ENCODE data around the gene PTPN9. TPM values are rescaled to one million over a fixed set of nuclear protein-coding genes. Genes with fewer than 3 reads are reported as not detected.
"Not testable (repeated sequence)": the region's sequence is repeated elsewhere in the genome, so short reads cannot be mapped to it uniquely, and the experiment has no call there.

Gene PTPN9
- total and polyA plus RNA-seq, 2 donors (not counting 1 experiment from before 2014, with no cell fraction given): 11.8 to 15.5 TPM

- 100% methylated on average over 2 of the region's 4 CpGs for WGBS (ENCODE audit: insufficient coverage)
- Mint-ChIP-seq H3K9me3 (ENCODE audit: insufficient read depth) (no peaks in the 10 kb centered on the region), H3K27me3 (no peaks in the 10 kb centered on the region), H3K4me1 (no peaks in the 10 kb centered on the region), H3K4me3 (no peak overlapping the region), H3K27ac (no peak overlapping the region)
- Histone ChIP-seq H3K36me3 (replicated peaks in 1 of 2; ENCODE audit: control extremely low read depth in 1 of 2, control insufficient read depth in 1 of 2, extremely low read depth in 1 of 2, insufficient read depth in 2 of 2, low read length in 1 of 2) (peaks cover 0 to 8% of the 10 kb centered on the region in 2 experiments), H3K4me2 (replicated peaks; ENCODE audit: low read depth, low read length, poor library complexity, severe bottlenecking) (no peak overlapping the region), H3K27me3 (replicated peaks in 1 of 4; ENCODE audit: control extremely low read depth in 1 of 4, control insufficient read depth in 3 of 4, insufficient read depth in 4 of 4, low read length in 3 of 4) (no peaks in the 10 kb centered on the region), H3K4me1 (ENCODE audit: control insufficient read depth in 2 of 2, insufficient read depth in 2 of 2, low read length in 2 of 2) (no peaks in the 10 kb centered on the region), H3K4me3 (ENCODE audit: control extremely low read depth in 1 of 5, extremely low read depth in 1 of 5, insufficient read depth in 1 of 5, low read depth in 2 of 5, low read length in 4 of 5) (no peak overlapping the region), H3K9ac (ENCODE audit: low read length) (no peak overlapping the region), H3K79me2 (ENCODE audit: control insufficient read depth, insufficient read depth, low read length) (no peaks in the 10 kb centered on the region), H4K20me1 (ENCODE audit: control insufficient read depth, insufficient read depth, low read length, poor library complexity, severe bottlenecking) (no peaks in the 10 kb centered on the region), H2AFZ (ENCODE audit: insufficient read depth, low read depth, low read length, poor library complexity, severe bottlenecking) (no peak overlapping the region), H3K9me3 (ENCODE audit: control extremely low read depth in 1 of 3, control insufficient read depth in 2 of 3, insufficient read depth in 1 of 3, low read length in 2 of 3) (peaks cover 0 to 4% (median 0%) of the 10 kb centered on the region in 3 donors), H3K27ac (ENCODE audit: low read length in 2 of 2) (no peak overlapping the region)
- ATAC-seq (ENCODE audit: low read depth): no peak
- POLR2A ChIA-PET: no interaction called here
- no peak for DNase-seq
- TF ChIP-seq EZH2 (IDR thresholded peaks at IDR 0.05; ENCODE audit: borderline replicate concordance, insufficient read depth, low read depth, low read length, poor library complexity, severe bottlenecking) (no peak), CTCF (IDR thresholded peaks at IDR 0.05) (no peak)
- CTCF ChIA-PET: no interaction called here
- intact Hi-C loops (cut with micrococcal nuclease): no loop called here
Measured at GRCh38 chr15:75493732-75494131, 85.4 kb downstream of the PTPN9 start.

GRCh38 chr15:75483961-75484360, 95.2 kb downstream of the PTPN9 start:
- Histone ChIP-seq H3K4me1 (ENCODE audit: control insufficient read depth in 2 of 2, insufficient read depth in 2 of 2, low read length in 2 of 2) (no peaks in the 10 kb centered on the region), H3K36me3 (replicated peaks in 1 of 2; ENCODE audit: control extremely low read depth in 1 of 2, control insufficient read depth in 1 of 2, extremely low read depth in 1 of 2, insufficient read depth in 2 of 2, low read length in 1 of 2) (peaks cover 2 to 7% of the 10 kb centered on the region in 2 experiments), H3K27me3 (replicated peaks in 1 of 4; ENCODE audit: control extremely low read depth in 1 of 4, control insufficient read depth in 3 of 4, insufficient read depth in 4 of 4, low read length in 3 of 4) (no peaks in the 10 kb centered on the region), H3K9ac (ENCODE audit: low read length) (no peak overlapping the region), H3K4me2 (replicated peaks; ENCODE audit: low read depth, low read length, poor library complexity, severe bottlenecking) (no peak overlapping the region), H3K4me3 (ENCODE audit: control extremely low read depth in 1 of 5, extremely low read depth in 1 of 5, insufficient read depth in 1 of 5, low read depth in 2 of 5, low read length in 4 of 5) (no peak overlapping the region), H2AFZ (ENCODE audit: insufficient read depth, low read depth, low read length, poor library complexity, severe bottlenecking) (no peak overlapping the region), H4K20me1 (ENCODE audit: control insufficient read depth, insufficient read depth, low read length, poor library complexity, severe bottlenecking) (no peaks in the 10 kb centered on the region), H3K27ac (ENCODE audit: low read length in 2 of 2) (no peak overlapping the region), H3K9me3 (ENCODE audit: control extremely low read depth in 1 of 3, control insufficient read depth in 2 of 3, insufficient read depth in 1 of 3, low read length in 2 of 3) (no peaks in the 10 kb centered on the region), H3K79me2 (ENCODE audit: control insufficient read depth, insufficient read depth, low read length) (no peaks in the 10 kb centered on the region)
- no peaks in the 10 kb centered on the region for H3K9me3 Mint-ChIP-seq (ENCODE audit: insufficient read depth)
- no peaks in the 10 kb centered on the region for H3K27me3 Mint-ChIP-seq
- no peaks in the 10 kb centered on the region for H3K4me1 Mint-ChIP-seq
- intact Hi-C loops (cut with micrococcal nuclease): no loop called here
- H3K27ac Mint-ChIP-seq: no peak overlapping the region
- ChIA-PET CTCF (interaction anchor here (1.0 kb wide), 1 partner anchor 9 kb away, joined by 4 read pairs; no protein-coding TSS in a partner anchor), POLR2A (interaction anchor here (0.6 kb wide), 1 partner anchor 103 kb away, joined by 5 read pairs; no protein-coding TSS in a partner anchor)
- ATAC-seq (ENCODE audit: low read depth): no peak
- WGBS (ENCODE audit: insufficient coverage): no CpG with 5 or more reads among the region's 1 CpG
- no peak overlapping the region for H3K4me3 Mint-ChIP-seq
- TF ChIP-seq CTCF (IDR thresholded peaks at IDR 0.05): no peak
- no peak for TF ChIP-seq EZH2 (IDR thresholded peaks at IDR 0.05; ENCODE audit: borderline replicate concordance, insufficient read depth, low read depth, low read length, poor library complexity, severe bottlenecking)
- DNase-seq: no peak

GRCh38 chr15:75483556-75483955, 95.6 kb downstream of the PTPN9 start:
- H3K4me2 ChIP-seq (replicated peaks; ENCODE audit: low read depth, low read length, poor library complexity, severe bottlenecking); H3K4me1 Mint-ChIP-seq; H3K27ac ChIP-seq (ENCODE audit: low read length in 2 of 2); H3K27ac Mint-ChIP-seq; H3K36me3 ChIP-seq (replicated peaks in 1 of 2; ENCODE audit: control extremely low read depth in 1 of 2, control insufficient read depth in 1 of 2, extremely low read depth in 1 of 2, insufficient read depth in 2 of 2, low read length in 1 of 2); H3K79me2 ChIP-seq (ENCODE audit: control insufficient read depth, insufficient read depth, low read length); H2AFZ ChIP-seq (ENCODE audit: insufficient read depth, low read depth, low read length, poor library complexity, severe bottlenecking); H3K9ac ChIP-seq (ENCODE audit: low read length); DNase-seq; H4K20me1 ChIP-seq (ENCODE audit: control insufficient read depth, insufficient read depth, low read length, poor library complexity, severe bottlenecking); H3K4me3 Mint-ChIP-seq; H3K4me1 ChIP-seq (ENCODE audit: control insufficient read depth in 2 of 2, insufficient read depth in 2 of 2, low read length in 2 of 2); H3K27me3 ChIP-seq (replicated peaks in 1 of 4; ENCODE audit: control extremely low read depth in 1 of 4, control insufficient read depth in 3 of 4, insufficient read depth in 4 of 4, low read length in 3 of 4); H3K27me3 Mint-ChIP-seq; H3K4me3 ChIP-seq (ENCODE audit: control extremely low read depth in 1 of 5, extremely low read depth in 1 of 5, insufficient read depth in 1 of 5, low read depth in 2 of 5, low read length in 4 of 5); H3K9me3 Mint-ChIP-seq (ENCODE audit: insufficient read depth); ATAC-seq (ENCODE audit: low read depth); intact Hi-C loops (cut with micrococcal nuclease); H3K9me3 ChIP-seq (ENCODE audit: control extremely low read depth in 1 of 3, control insufficient read depth in 2 of 3, insufficient read depth in 1 of 3, low read length in 2 of 3): not testable (repeated sequence)
- WGBS (ENCODE audit: insufficient coverage): 100% methylated on average over 1 of the region's 5 CpGs
- POLR2A ChIA-PET: interaction anchor here (0.6 kb wide), 1 partner anchor 103 kb away, joined by 5 read pairs; no protein-coding TSS in a partner anchor
- CTCF ChIA-PET: interaction anchor here (0.6 to 1.0 kb wide), 2 partner anchors 9 to 87 kb away, joined by 3 to 4 read pairs; no protein-coding TSS in a partner anchor

Data from B cell (primary cell).